Peyer's patch (tissue), 4 donors: ENCODE results near the gene HACD2.

Source experiments
- CTCF ChIP-seq, 6 experiments: fragments of 450-650 bp in 4 of 6; fragments of 200-600 bp in 2 of 6; sonication (generic) in 1 of 6; IDR thresholded peaks; one replicate each; pipeline ENCODE4 v1.5.1; 2017 to 2019; ENCODE audit warnings: antibody characterized with exemption in 6 of 6, mild to moderate bottlenecking in 3 of 6, moderate library complexity in 1 of 6
- POLR2A ChIP-seq, 2 donors: fragments of 450-650 bp; IDR thresholded peaks; one replicate each; pipeline ENCODE4 v1.5.1; 2017; ENCODE audit warnings: antibody characterized with exemption in 2 of 2, mild to moderate bottlenecking in 2 of 2, moderate library complexity in 2 of 2

- TF ChIP-seq CTCF (IDR thresholded peaks at IDR 0.05) = no peak
- TF ChIP-seq POLR2A (IDR thresholded peaks at IDR 0.05) = no peak
Observed at GRCh38 chr3:123622766-123623165, 37.9 kb upstream of the HACD2 start.
